Stimulated activated CD8-positive, alpha-beta memory T cell treated with anti-CD3 and anti-CD28 coated beads, Interleukin-7, amount 100 ng/mL, for 1 hour (primary cell): ENCODE results near the gene GOLGA2.
A peak's percentile ranks its signal among the peaks of the same experiment; 100 is the strongest.
"Not testable (repeated sequence)": the region's sequence is repeated elsewhere in the genome, so short reads cannot be mapped to it uniquely, and the experiment has no call there.

Source experiments
- DNase-seq, 2 donors: peaks; one replicate each; pipeline ENCODE4 v3.0.0-alpha.2; 2020; ENCODE audit warnings: low read depth in 2 of 2

The GOLGA2 gene

DNA sequence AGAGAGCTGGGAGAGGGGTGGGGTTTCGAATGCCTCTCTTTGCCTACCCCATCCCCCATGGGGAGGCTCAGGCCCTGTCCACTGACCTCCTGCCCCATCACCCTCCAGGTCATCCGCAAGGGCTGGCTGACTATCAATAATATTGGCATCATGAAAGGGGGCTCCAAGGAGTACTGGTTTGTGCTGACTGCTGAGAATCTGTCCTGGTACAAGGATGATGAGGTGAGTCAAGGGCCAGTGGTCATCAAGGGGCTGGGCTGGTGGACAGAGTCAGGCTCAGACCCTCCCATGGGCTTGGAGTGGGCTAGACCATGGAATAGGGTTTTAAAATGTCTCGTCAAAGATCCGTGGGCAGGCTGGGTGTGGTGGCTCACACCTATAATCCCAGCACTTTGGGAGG, 33.7 kb downstream of the GOLGA2 start:
- no peak for DNase-seq

DNA sequence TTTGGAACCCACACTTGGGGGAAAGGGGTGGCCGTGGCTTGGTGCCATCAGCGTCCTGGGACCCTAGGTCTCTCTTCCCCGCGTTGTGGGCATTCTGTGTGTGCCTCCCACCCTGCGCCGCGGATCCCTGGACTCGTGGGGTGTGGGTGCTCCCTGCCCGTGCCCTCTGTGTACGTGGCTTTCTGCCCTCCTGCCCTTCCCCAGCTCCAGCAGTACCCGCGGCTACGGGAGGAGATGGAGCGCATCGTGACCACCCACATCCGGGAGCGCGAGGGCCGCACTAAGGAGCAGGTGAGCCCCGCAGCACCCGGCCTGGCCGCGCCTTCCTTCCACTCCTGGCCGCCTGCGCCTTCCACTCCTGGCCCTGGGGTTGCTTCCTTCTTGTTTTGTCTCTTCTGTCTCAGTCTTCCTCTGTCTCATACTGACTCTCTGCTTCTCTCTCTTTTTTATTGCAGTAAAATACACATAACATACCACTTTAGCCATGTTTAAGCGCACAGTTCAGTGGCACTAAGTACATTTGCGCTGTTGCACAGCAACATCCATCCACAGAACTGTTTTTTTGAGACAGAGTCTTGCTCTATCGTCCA, 41.9 kb downstream of the GOLGA2 start:
- no peak for DNase-seq

DNA sequence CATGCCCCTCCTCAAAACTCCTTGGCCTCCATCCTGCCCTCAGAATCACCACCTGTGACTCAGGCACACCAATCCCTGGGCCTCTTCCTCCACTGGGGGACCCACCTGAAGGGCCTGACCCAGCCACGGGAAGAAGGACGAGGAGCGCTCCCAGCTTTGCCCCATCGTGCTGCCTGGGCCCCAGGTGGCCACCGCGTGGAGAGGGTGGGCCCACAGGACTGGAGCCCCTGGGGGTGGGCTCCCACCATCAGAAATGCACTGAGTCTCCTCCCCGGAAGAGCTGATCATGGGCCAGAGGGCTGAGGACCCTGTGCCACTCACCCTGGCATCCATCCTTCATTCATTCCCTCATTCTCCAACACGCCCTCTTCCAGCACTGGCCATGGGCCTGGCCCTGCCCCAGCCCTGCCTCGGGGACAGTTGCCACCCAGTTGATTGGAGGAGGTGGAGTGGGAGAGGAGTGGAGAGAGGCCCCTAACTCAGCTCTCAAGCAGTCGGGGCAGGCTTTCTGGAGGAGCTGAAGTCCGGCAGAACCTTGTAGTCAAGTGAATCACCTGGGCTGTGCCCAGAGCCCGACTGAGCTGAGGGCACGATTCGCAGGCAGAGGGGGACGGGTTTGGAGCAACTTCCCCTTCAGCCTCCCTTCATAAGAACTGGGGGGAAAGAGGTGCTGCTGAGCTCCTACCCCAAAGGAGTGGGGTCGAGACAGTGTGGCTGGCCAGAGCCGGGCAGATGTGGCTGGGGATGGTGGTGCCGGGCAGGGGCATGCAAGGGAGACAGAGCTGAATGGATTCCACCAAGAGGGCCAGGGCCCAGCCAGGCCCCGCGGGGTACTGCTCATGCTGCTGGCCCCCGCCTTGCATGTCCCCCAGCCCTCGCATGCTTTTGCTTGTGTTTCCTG, 43.0 kb downstream of the GOLGA2 start:
- no peak for DNase-seq

DNA sequence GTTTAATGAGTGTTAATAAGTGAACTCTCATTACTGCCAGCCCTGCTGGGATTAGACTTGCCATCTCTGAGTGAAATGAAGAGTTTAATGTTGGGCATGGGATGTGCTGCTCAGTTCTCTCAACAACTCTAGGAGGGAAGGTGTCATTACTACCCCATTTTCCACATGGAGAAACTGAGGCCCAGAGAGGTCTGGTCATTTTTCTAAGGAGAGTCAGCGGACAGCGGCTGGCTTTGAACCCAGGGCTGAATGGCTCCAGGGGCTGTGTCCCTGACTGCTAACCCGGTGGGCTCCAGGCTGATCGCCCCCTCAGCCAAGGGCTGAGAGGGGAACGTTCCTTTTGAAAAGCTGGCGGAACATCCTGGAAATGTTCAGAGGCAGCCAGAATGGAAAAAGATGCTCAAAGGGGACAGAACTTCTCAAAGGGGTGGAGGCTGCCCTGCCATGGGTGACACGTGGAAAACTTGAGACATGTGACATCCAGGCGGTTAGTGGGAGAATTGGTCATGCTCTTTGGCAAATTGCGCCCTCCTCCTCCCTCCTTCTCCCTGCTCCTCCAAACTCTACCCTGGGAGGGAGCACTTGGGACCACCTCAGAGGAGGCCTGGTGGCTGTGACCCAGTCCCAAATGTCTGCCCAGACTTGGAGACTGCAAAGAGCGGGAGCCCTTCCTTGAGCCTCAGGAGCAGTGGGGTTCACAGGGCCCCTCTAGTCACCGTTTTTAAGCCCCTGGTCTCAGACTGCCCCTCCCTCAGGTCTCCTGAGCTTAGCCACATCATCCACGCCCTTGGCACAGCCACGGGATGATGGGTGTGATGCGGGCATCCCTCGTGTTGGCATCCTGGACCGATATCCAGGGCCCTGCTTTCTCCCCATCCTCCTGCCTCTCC, 43.9 kb downstream of the GOLGA2 start:
- DNase-seq = no peak

DNA sequence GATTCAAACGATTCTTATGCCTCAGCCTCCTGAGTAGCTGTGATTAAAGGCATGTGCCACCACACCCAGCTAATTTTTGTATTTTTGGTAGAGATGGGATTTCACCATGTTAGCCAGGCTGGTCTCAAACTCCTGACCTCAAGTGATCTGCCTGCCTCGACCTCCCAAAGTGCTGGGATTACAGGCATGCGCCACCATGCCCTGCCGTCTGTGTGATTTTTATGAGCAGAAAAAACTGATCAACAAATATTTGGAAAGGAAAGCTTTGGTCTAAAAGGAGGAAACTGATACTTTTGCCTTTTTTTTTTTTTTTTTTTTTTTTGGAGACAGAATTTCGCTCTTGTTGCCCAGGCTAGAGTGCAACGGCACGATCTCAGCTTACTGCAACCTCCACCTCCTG, 44.9 kb downstream of the GOLGA2 start:
- DNase-seq = not testable (repeated sequence)

DNA sequence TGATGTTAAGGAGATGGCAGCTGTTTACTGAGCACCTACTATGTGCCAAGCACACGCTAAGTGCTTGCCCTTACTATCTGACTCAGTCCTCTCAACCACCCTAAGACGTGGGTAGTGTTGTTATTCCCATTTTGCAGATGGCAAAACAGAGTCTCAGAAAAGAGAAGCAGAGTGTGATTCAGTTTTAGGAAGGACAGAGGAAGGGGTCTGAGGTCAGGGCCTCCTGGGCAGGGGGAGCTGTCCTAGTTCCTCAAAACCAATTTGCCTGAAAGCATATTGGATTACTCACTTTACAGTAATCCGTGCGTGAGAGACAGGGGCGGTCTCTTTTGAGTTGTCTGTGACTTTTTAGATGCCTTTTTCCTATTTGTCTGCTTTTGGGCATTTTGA, 49.4 kb downstream of the GOLGA2 start:
- DNase-seq = no peak

DNA sequence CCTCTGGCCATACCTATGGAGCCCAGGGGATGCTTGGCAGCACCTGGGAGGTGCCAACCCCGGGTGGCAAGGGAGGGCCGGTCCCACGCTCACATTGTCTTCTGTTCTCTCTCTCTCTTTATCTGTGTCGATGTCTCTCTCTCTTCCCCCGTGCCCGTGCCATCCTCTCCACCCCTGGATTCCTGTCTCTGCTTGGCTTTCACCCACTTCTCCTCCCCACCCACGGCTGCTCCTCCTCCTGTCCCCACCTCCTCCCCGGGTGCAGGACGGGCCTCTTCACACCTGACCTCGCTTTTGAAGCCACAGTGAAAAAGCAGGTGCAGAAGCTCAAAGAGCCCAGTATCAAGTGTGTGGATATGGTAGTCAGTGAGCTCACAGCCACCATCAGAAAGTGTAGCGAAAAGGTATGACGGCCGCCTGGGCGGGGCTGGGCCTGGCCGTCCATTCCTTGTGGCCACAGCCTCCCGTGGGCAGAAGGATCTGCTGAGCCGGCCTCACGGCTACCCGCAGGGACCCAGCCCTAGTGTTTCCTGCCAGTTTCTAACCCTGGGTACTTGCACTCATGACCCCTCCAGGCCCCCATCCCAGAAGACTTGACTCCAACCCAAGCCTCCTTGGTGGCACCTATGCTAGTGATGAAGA, 49.9 kb downstream of the GOLGA2 start:
- no peak for DNase-seq

DNA sequence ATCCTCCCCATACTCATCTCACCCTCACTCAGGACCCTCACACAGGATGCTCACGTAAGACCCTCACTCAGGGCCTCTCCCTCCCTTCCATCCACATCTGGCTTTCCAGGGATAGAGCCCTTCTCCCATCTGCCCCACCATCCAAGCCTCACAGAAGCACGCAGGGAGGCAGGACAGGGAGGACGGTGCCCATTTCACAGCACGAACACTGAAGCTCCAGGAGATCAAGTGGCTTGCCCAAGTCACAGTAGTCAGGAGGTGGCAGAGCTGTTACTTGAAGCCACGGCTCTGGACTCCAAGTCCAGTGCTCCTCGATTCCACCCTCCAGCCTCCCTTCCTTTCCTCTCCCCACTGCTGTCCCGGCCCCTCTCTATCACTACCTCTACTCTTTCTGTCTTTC, 50.9 kb downstream of the GOLGA2 start:
- DNase-seq = no peak

DNA sequence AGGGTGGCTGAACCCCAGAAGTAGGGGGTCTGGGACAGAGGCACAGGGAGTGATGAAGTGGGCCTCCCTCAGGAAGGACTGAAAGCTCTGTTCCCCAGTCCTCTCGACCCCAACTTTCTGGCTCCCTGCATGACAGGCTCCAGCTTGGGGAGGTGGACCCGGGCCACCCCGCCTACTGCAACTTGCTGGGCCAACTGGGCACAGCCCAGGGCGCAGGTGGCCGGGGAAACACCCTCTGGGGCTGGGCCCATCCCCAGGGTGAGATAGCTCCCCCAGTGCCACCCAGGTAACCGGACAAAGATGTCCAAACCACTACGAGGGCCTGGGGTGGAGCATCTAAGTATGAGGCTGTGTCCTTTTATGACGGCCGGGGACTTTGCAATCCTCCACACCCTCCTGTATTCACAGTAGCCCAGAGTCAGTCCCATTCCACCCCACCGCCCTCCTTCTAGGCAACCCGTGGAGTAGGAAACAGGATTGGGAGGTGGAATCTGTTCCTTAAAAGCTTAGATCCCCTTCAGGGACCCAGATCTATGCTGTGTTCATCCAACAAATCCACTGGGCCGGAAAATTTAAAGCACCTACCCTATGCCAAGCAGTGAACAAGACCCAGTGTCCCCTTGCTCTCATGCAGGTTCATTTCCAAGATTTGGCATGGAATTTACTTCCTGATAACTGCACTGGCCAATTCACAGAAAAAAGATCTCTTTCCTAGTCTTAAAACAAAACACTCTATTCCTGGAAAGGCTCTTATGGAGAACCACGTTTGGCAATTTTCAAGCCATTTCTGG, 52.7 kb downstream of the GOLGA2 start:
- DNase-seq = no peak

DNA sequence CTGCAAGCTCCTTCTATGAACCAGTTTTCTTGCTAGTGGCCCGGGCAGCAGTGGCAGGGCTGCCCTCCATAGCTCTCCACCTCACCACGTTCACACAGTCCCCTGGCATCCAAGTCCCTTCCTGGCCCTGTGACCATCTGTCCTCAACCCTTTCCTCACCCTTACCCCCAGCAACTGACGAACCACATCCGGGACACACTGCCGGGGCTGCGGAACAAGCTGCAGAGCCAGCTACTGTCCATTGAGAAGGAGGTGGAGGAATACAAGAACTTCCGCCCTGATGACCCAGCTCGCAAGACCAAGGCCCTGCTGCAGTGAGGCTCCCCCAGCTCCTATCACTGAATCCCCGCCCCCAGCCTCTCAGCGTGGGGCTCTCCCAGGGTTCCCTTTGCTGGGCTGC, 53.8 kb downstream of the GOLGA2 start:
- DNase-seq = no peak

DNA sequence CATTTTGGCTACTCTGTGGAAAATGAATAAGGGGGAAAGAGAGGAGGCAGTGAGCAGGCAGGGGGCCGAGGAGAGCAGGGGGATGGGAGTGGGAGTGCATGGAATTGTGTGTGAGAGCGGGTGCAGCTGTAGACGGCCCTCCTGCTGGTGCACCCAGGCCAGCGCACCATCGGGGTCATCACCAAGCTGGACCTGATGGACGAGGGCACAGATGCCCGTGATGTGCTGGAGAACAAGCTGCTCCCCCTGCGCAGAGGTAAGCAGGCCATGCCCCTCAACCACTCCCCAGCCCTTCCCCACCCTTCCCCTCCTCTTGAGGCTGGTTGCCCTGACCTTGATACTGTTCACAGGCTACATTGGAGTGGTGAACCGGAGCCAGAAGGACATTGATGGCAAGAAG, 56.0 kb downstream of the GOLGA2 start:
- no peak for DNase-seq

DNA sequence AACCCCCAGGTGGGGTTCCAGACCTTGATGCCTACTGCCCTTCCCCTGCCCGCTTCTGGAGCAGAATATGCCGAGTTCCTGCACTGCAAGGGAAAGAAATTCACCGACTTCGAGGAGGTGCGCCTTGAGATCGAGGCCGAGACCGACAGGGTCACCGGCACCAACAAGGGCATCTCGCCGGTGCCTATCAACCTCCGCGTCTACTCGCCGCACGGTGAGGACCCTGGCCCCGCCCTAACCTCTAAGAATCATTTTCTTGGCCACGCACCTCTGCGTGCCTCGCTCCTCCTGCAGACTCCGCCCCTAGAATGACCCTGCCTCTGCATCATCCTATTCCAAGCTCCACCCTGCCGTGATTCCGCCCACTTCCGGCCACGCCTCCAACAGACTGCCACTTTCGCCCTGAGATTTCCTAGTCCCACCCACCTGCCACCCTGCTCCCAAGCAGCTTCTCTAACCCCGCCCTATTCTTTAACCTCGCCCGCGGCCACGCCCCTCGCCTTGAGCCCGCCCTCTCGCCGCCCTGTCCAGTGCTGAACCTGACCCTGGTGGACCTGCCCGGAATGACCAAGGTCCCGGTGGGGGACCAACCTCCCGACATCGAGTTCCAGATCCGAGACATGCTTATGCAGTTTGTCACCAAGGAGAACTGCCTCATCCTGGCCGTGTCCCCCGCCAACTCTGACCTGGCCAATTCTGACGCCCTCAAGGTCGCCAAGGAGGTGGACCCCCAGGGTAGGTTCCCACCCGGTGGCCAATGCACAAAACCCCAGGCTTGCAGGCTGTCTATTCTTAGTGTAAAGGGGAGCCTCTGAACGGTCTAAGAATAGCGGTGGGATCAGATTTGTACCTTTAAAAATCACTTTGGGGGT, 57.1 kb downstream of the GOLGA2 start:
- DNase-seq = peak; percentile 66 to 83

DNA sequence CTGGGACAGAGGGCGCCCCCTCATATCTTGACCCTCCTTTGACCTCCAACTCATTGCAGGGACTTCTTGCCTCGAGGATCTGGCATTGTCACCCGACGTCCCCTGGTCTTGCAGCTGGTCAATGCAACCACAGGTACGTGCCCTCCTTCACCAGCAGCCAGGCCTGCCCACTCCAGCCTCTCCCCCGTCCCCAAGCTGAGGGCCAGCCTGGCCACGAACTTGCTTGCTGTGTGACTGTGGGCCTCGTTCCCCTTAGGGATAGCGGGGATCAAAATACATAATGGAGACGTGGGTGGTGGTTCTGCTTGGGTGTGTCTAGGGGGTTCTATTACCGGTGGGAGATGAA, 57.7 kb downstream of the GOLGA2 start:
- DNase-seq = no peak

DNA sequence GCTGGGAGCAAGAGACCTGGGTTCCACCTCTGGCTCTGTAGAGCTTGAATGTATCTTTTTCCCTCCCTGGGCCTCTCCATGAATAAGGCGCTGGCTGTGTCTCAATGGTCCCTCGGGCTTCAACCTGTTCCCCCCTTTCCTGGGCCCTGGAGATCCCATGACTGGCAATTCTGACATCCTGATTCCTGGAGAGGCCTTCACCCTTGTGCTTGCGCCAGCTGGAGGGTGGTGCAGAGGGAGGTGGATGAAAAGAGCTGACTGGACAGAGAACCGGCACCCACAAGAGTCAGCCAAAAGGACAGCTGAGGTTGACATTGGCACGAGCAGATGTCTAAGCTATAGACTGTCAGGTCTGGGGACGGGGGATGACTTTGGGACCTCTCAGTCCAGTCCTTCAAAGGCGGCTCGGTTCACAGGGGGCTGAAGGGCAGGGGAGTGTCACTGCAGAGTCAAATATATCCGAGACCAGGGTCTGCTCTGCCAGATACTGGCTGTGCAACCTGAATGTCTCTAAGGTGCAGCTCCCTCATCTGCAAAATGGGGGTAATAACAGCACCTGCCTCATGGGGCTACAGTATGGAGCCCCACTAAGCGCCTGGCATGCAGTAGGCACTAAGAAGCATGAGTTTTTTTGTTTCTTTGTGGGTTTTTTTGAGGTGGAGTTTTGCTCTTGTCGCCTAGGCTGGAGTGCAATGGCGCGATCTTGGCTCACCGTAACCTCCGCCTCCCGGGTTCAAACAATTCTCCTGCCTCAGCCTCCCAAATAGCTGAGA, 58.8 kb downstream of the GOLGA2 start:
- DNase-seq = no peak

DNA sequence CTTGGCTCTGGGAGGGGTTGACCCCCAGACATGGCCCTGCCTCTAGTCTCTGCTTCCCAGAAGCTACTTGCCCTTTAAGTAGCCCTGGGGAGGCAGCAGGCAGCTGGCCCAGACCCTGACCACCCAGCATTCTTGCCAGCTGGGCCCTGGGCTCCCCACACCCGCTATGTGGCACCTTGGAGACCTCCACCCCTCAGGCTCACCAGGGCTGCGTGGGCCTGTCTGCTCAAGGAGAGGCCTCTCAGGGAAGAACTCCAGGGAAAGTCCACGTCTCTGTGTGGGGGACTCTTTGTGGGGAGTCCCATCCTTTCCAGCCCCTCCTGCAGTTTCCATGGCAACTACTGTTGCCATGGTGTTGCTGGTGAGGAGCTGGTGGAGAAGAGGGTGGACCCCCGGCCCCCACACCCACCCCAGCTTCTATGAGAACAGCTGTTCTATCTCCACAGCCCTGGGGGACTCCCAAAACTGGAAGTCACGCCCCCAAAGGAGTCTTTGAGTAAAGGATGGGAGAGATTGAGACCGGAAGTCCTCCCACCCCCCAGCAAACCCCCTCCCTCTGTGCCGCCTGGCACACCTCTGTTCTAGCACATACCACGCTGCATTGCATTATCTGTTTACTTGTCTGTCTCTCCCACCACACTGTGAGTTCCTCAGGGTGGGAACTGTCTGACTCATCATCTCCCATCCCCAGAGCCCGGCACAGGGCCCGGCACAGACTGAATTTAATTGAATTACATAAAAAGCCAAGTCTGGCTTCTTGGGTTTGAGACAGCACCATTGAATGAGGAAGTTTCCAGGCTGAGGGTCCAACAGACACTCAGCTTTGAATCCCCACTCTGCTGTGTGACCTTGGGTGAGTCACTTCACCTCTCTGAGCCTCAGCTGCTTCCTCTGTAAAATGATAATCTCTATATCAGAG, 60.1 kb downstream of the GOLGA2 start:
- DNase-seq = no peak

DNA sequence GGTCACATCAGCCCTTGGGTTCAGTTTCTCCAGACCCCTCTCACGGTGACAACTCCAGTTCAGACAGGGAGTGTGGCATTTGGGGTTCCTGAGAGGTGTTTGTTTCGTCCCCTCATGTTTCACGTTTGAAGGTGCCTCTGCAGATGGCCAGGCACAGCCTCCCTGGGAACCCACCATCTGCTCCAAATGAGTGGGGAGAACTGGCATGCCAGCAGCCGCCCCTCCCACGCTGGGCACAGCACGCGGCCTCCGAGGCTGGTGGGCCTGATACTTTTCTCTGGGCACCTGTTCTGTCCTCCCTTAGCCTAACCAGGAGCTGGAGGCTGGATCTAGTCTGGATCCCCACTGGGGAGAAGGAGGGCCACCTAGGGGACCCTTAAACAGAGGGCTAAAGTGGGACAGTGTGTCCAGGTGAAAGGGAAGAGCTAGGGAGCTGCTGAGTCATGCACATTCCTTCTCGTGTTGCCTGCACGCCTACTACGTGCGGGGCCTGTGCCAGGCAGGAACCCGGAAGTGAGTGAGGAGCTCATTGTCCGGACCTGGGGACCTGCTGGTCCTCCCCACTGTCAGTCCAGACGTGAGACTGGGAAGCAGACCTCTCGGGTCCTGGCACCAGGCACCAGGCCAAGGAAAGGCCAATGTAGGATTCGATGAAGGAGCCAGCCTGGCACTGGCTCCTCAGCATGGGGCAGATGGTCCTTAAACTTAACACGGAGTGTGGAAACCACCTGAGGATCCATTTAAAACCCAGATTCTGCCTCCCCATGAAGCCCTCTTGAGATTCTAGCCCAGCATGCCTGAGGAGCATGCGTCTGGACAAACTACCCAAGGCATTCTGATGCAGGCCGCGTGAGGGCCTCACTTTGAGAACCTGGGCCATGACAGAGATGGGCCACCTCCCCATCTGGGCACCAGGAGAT, 61.0 kb downstream of the GOLGA2 start:
- no peak for DNase-seq

DNA sequence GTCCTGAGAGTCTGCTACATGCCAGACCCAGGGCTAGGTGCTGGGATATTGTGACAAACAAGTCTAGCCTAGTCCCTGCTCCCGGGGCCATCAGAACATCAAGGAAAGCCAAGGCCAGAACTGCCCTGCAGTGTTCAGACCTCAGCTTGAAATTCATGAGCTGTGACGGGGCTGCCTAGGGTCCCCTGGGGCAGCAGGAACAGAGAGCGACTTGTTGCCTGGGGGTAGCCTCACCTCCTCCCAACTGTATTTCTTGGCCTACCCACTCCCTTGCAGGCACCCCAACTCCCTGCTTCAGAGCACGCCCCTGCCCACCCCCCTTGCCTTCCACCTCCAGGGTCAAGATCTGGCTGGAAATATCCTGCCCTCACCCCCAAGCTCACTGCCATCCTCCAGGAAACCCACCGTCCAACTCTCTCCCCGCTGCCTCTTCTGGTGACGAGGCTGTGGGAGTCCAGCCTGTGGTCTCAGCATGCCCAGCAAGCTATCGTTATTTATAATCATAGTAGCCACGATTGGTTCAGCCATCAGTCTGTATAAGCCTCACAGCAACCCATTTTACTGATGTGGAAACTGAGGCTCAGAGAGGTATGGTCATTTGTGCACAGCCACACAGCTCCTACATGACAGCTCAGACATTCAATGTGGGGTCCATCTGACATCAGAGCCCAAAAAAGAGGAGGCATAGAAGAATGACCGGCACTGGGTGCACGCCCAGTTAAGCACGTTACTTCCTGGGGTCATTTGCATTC, 61.9 kb downstream of the GOLGA2 start:
- DNase-seq = no peak
